GM19240 (cell line): ENCODE measurements around the gene ZNF561.

Experiments used
- DNase-seq: peaks from one replicate; pipeline ENCODE4 v3.0.0; 2011; ENCODE audit warnings: low spot score; ENCODE audit not compliant: insufficient read length

Gene ZNF561

GRCh38 chr19:9580728-9581127, 40.3 kb downstream of the ZNF561 start:
- no peak for DNase-seq

- no peak for DNase-seq
These were observed 50.8 kb downstream of the ZNF561 start for GRCh38 chr19:9570255-9570654.

- no peak for DNase-seq
These were observed 54.3 kb downstream of the ZNF561 start for GRCh38 chr19:9566729-9567128.

GRCh38 chr19:9565900-9566705, 54.9 kb downstream of the ZNF561 start:
- DNase-seq, result no peak
